Lower leg skin (tissue), 3 donors: ENCODE measurements around the gene PPP4R2.

Source experiments
- CTCF ChIP-seq, 3 donors: fragments of 450-650 bp; IDR thresholded peaks; one replicate each; pipeline ENCODE4 v1.5.1; 2016; ENCODE audit warnings: antibody characterized with exemption in 3 of 3, mild to moderate bottlenecking in 3 of 3, moderate library complexity in 2 of 3
- POLR2A ChIP-seq, 2 donors: fragments of 450-650 bp; IDR thresholded peaks; one replicate each; pipeline ENCODE4 v1.6.1; 2016 to 2017; ENCODE audit warnings: antibody characterized with exemption in 2 of 2, mild to moderate bottlenecking in 1 of 2, moderate library complexity in 1 of 2

- TF ChIP-seq CTCF (IDR thresholded peaks at IDR 0.05) (no peak), POLR2A (IDR thresholded peaks at IDR 0.05) (no peak)
Observed at GRCh38 chr3:72947715-72948490, 48.7 kb upstream of the PPP4R2 start.
